Measurements from ENCODE around the gene GAR1. TPM values are rescaled to one million over a fixed set of nuclear protein-coding genes. Genes with fewer than 3 reads are reported as not detected.
A peak's percentile ranks its signal among the peaks of the same experiment; 100 is the strongest.

Gene GAR1
- total RNA-seq, 4 donors from 2014 or later: 2.2 to 15.6 (median 7.8) TPM

- WGBS, 2 donors: 54 to 56% methylated on average over 4 of the region's 4 CpGs
- TF ChIP-seq CTCF (IDR thresholded peaks at IDR 0.05) (no peak), POLR2A (IDR thresholded peaks at IDR 0.05) (no peak)
- intact Hi-C loops (cut with DNase I; ENCODE audit: low total_unique reads): no loop called here
- H3K4me3 ChIP-seq (ENCODE audit: low read depth, poor library complexity, severe bottlenecking): no peak overlapping the region
- no peak for DNase-seq (ENCODE audit: low spot score in 2 of 2)
Measured at GRCh38 chr4:109801099-109801789, 14.3 kb upstream of the GAR1 start.

GRCh38 chr4:109801895-109802319 lies 13.7 kb upstream of the GAR1 start, which contains the start of gene CFI:
TSS of gene CFI (minus strand) at chr4:109801999. CDS start at chr4:109801971, 28 bp downstream.
- H3K4me3 ChIP-seq (ENCODE audit: low read depth, poor library complexity, severe bottlenecking): no peak within 1 kb of the TSS
- WGBS, 2 donors: 50 to 55% methylated on average over 2 of the region's 2 CpGs
- TF ChIP-seq POLR2A (IDR thresholded peaks at IDR 0.05): no peak
- no peak for TF ChIP-seq CTCF (IDR thresholded peaks at IDR 0.05)

GRCh38 chr4:109803924-109804571 lies 11.5 kb upstream of the GAR1 start:
- intact Hi-C loops (cut with DNase I; ENCODE audit: low total_unique reads): no loop called here
- TF ChIP-seq POLR2A (IDR thresholded peaks at IDR 0.05) (no peak), CTCF (IDR thresholded peaks at IDR 0.05) (no peak)
- no peak overlapping the region for H3K4me3 ChIP-seq (ENCODE audit: low read depth, poor library complexity, severe bottlenecking)
- WGBS, 2 donors: 20 to 38% methylated on average over 4 of the region's 4 CpGs
- peak in 1 of 2 donors; percentile 17 for DNase-seq (ENCODE audit: low spot score in 2 of 2)

More at GRCh38 chr4:109801895-109802319, 13.7 kb upstream of the GAR1 start, which contains the start of gene CFI:
- intact Hi-C loops (cut with DNase I; ENCODE audit: low total_unique reads): no loop called here
- no peak for DNase-seq (ENCODE audit: low spot score in 2 of 2)

GRCh38 chr4:109809655-109810054 lies 5.9 kb upstream of the GAR1 start:
- intact Hi-C loops (cut with DNase I; ENCODE audit: low total_unique reads): loop anchor here (10.0 kb wide), 1 partner anchor 375 kb away; the partner anchor contains the start of gene SEC24B
- no peak overlapping the region for H3K4me3 ChIP-seq (ENCODE audit: low read depth, poor library complexity, severe bottlenecking)
- TF ChIP-seq POLR2A (IDR thresholded peaks at IDR 0.05) (no peak), CTCF (IDR thresholded peaks at IDR 0.05) (no peak)
- no peak for DNase-seq (ENCODE audit: low spot score in 2 of 2)
- 90 to 93% methylated on average over 2 of the region's 2 CpGs for WGBS, 2 donors

GRCh38 chr4:109810552-109811387 lies 4.8 kb upstream of the GAR1 start:
- TF ChIP-seq POLR2A (IDR thresholded peaks at IDR 0.05): no peak
- 75 to 79% methylated on average over 11 of the region's 11 CpGs for WGBS, 2 donors
- DNase-seq (ENCODE audit: low spot score in 2 of 2): no peak
- intact Hi-C loops (cut with DNase I; ENCODE audit: low total_unique reads): loop anchor here (10.0 kb wide), 1 partner anchor 376 kb away; the partner anchor contains the start of gene SEC24B
- no peak overlapping the region for H3K4me3 ChIP-seq (ENCODE audit: low read depth, poor library complexity, severe bottlenecking)
